Measurements from ENCODE around the gene CMTM6. TPM values are rescaled to one million over a fixed set of nuclear protein-coding genes. Genes with fewer than 3 reads are reported as not detected.

Gene CMTM6
- total RNA-seq, 2 donors from 2014 or later: 79.8 to 237 TPM

DNA sequence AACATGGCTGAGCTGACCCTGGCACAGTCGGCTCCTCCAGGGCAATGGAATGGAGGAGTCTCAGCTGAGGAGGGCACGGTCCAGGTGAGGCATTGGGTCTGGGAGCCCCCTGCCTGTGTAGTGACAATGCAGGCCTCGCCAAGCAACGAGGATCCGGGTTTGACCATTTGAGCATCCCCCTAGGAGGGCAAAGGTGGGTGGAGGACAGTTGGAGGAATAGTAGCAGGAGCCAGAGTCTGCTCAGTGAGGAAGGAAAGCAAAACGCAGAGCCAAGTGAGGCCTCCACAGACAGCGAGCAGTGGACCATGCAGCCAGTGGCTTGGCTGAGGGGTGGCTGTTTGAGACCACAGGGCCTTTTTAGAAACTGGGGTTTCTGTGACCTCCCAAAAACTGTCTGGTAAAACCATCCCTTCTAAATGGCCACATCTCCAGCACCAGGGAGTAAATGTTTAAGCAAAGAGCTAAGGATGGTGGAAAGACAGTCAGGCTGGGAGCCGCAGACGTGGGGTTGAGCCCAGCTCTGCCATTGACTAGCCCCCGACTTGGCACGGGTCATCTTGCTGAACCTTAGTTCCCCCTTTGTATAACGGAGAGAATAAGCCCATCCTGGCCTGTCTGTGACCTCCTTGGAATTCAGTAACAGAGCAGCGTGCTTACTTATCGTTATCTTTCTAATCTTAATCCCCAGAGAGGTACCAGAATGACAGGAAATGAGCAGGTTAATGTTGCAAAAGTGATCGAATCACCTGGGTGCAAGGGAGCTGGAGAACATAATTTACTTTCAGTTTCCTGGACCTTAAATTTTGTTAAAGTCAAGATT is 46.8 kb downstream of the CMTM6 start:
- 77% methylated on average over 15 of the region's 15 CpGs for WGBS
- no peak for DNase-seq (ENCODE audit: low spot score)
- H3K27ac ChIP-seq: no peak overlapping the region
- H3K4me3 ChIP-seq: no peak overlapping the region
- H3K4me1 ChIP-seq (replicated peaks): no peaks in the 10 kb centered on the region
- no peak for TF ChIP-seq POLR2AphosphoS5 (IDR thresholded peaks at IDR 0.05)
- no peak for TF ChIP-seq POLR2A (IDR thresholded peaks at IDR 0.05)
- TF ChIP-seq, protein P1, sequence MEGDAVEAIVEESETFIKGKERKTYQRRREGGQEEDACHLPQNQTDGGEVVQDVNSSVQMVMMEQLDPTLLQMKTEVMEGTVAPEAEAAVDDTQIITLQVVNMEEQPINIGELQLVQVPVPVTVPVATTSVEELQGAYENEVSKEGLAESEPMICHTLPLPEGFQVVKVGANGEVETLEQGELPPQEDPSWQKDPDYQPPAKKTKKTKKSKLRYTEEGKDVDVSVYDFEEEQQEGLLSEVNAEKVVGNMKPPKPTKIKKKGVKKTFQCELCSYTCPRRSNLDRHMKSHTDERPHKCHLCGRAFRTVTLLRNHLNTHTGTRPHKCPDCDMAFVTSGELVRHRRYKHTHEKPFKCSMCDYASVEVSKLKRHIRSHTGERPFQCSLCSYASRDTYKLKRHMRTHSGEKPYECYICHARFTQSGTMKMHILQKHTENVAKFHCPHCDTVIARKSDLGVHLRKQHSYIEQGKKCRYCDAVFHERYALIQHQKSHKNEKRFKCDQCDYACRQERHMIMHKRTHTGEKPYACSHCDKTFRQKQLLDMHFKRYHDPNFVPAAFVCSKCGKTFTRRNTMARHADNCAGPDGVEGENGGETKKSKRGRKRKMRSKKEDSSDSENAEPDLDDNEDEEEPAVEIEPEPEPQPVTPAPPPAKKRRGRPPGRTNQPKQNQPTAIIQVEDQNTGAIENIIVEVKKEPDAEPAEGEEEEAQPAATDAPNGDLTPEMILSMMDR (IDR thresholded peaks at IDR 0.05): no peak
- intact Hi-C loops (cut with DNase I): loop anchor here (5.0 kb wide), 2 partner anchors 49 to 159 kb away; no protein-coding TSS in a partner anchor
- no peaks in the 10 kb centered on the region for H3K9me3 ChIP-seq
- no peaks in the 10 kb centered on the region for H3K27me3 ChIP-seq (replicated peaks; ENCODE audit: insufficient read depth)
- H3K36me3 ChIP-seq: no peaks in the 10 kb centered on the region

DNA sequence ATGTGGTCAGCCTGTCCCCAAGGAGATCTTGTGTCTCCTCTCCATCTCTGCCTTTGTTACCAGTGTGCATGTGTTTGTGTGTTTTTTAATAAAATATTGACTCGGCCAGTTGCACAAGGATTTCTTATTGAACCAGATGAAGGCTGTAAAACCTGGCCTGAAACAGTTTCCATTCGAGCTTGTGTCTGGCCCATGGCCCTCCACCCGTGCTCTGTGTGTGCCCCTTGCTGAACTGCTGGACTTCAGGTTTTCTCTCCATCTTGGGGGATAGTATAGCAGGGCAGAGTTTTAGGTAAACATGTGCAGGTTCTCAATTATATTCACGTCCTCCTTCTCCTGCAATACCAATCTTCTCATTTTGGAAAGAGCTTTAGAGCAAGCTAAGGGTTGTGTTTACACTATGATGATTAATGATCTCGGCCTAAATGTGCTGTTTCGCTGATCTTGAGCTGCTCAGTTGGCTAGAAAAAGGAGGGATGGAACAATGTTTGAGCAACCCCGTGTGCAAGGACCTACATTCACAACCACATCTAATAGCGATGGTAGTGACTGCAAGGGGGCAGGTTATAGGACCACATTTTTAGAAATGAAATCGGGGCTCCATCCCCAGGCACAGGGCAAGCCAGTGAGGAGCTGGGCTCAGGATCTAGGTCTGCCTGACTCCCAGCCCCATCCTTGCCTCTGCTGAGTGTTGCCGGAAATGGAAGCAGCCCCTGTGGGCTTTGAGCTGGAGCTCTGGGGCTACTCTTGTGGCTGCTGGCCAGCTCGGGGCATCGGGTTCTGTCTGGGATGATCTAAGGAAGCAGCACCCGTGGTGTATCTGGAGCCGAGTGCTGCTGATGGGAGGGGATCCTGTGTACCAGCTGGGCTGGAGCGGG is 47.7 kb downstream of the CMTM6 start:
- Histone ChIP-seq H3K36me3 (no peaks in the 10 kb centered on the region), H3K27ac (no peak overlapping the region), H3K4me3 (no peak overlapping the region), H3K4me1 (replicated peaks) (no peaks in the 10 kb centered on the region), H3K27me3 (replicated peaks; ENCODE audit: insufficient read depth) (no peaks in the 10 kb centered on the region), H3K9me3 (no peaks in the 10 kb centered on the region)
- DNase-seq (ENCODE audit: low spot score): no peak
- 63% methylated on average over 12 of the region's 15 CpGs for WGBS
- intact Hi-C loops (cut with DNase I): loop anchor here (5.0 kb wide), 2 partner anchors 48 to 158 kb away; no protein-coding TSS in a partner anchor
- TF ChIP-seq POLR2A (IDR thresholded peaks at IDR 0.05): no peak
- TF ChIP-seq, protein P1 (IDR thresholded peaks at IDR 0.05): no peak
- TF ChIP-seq POLR2AphosphoS5 (IDR thresholded peaks at IDR 0.05): no peak

DNA sequence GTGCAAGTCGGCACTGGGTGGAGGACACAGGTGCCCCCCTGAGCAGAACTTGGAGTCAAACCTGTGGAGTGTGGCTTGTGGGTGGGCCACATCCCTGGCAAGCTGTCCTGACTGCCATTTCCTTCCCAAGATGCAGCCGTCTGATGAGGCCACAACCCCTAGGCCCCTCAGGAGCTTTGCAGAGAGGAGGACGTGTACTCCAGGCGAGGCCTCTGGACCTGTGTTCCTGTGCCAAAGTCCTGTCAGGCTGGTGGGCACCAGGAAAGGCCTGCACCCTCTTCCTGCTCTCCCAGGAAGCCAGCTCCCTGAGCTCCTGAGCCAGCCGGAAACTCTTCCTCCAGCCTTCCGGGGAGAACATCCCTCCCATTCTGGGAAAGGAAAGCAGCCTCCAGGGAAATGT is 48.5 kb downstream of the CMTM6 start:
- intact Hi-C loops (cut with DNase I): no loop called here
- TF ChIP-seq POLR2AphosphoS5 (IDR thresholded peaks at IDR 0.05): no peak
- no peak for TF ChIP-seq POLR2A (IDR thresholded peaks at IDR 0.05)
- TF ChIP-seq, protein P1 (IDR thresholded peaks at IDR 0.05): no peak
- no peaks in the 10 kb centered on the region for H3K4me1 ChIP-seq (replicated peaks)

DNA sequence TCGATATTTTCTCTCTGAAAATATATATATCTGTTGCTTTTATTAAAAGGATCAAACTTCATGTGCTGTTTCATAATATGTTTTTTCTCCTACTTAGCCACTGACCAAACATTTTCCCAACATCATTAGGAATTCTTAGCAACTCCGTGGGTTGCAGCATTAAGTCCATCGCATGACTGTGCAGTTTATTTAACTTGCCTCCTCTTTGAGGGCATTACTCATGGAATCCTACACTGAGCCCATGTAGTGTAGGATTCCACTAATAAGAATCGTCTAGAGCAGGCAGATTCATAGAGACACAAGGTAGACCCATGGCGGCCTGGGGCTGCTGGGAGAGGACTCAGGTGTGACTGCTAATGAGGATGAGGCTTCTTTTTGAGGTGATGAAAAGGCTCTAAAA is 49.3 kb downstream of the CMTM6 start:
- no peak overlapping the region for H3K27ac ChIP-seq
- H3K4me3 ChIP-seq: no peak overlapping the region
- 93% methylated on average over 5 of the region's 5 CpGs for WGBS
- no peaks in the 10 kb centered on the region for H3K4me1 ChIP-seq (replicated peaks)
- intact Hi-C loops (cut with DNase I): no loop called here
- no peaks in the 10 kb centered on the region for H3K27me3 ChIP-seq (replicated peaks; ENCODE audit: insufficient read depth)
- TF ChIP-seq POLR2A (IDR thresholded peaks at IDR 0.05) (no peak), POLR2AphosphoS5 (IDR thresholded peaks at IDR 0.05) (no peak)
- TF ChIP-seq, protein P1 (IDR thresholded peaks at IDR 0.05): no peak
- DNase-seq (ENCODE audit: low spot score): no peak
- no peaks in the 10 kb centered on the region for H3K9me3 ChIP-seq
- H3K36me3 ChIP-seq: no peaks in the 10 kb centered on the region

More for the DNA sequence above, 48.5 kb downstream of the CMTM6 start:
- no peak overlapping the region for H3K27ac ChIP-seq
- no peaks in the 10 kb centered on the region for H3K9me3 ChIP-seq
- H3K27me3 ChIP-seq (replicated peaks; ENCODE audit: insufficient read depth): no peaks in the 10 kb centered on the region
- 86% methylated on average over 5 of the region's 6 CpGs for WGBS
- no peak for DNase-seq (ENCODE audit: low spot score)
- H3K36me3 ChIP-seq: no peaks in the 10 kb centered on the region
- no peak overlapping the region for H3K4me3 ChIP-seq

Measured in prostate gland (tissue), 2 donors.